Skeletal muscle tissue (tissue), 4 donors: ENCODE measurements around the gene BEGAIN. TPM values are rescaled to one million over a fixed set of nuclear protein-coding genes. Genes with fewer than 3 reads are reported as not detected.

Experiments used
- H3K27ac ChIP-seq: one replicate; pipeline ENCODE4 v1.7.0; 2013; ENCODE audit warnings: mild to moderate bottlenecking, low read depth, low read length, inconsistent platforms
- H3K27me3 ChIP-seq, 3 donors: one replicate each; pipeline ENCODE4 v1.7.0; 2013; ENCODE audit warnings: low read length in 3 of 3; ENCODE audit not compliant: control insufficient read depth in 3 of 3, insufficient read depth in 3 of 3
- H3K36me3 ChIP-seq, 3 donors: one replicate each; pipeline ENCODE4 v1.7.0; 2013; ENCODE audit warnings: low read length in 3 of 3; ENCODE audit not compliant: control insufficient read depth in 3 of 3, insufficient read depth in 3 of 3
- H3K4me1 ChIP-seq, 3 donors: one replicate each; pipeline ENCODE4 v1.7.0; 2013; ENCODE audit warnings: low read length in 3 of 3, mild to moderate bottlenecking in 3 of 3; ENCODE audit not compliant: control insufficient read depth in 3 of 3, insufficient read depth in 3 of 3
- H3K4me3 ChIP-seq, 3 donors: one replicate each; pipeline ENCODE4 v1.7.0; 2013; ENCODE audit warnings: low read length in 3 of 3
- H3K9ac ChIP-seq, 3 donors: one replicate each; pipeline ENCODE4 v1.7.0; 2013; ENCODE audit warnings: low read length in 3 of 3, mild to moderate bottlenecking in 3 of 3, moderate library complexity in 2 of 3, low read depth in 1 of 3
- H3K9me3 ChIP-seq, 3 donors: one replicate each; pipeline ENCODE4 v1.7.0; 2013; ENCODE audit warnings: low read length in 3 of 3; ENCODE audit not compliant: control insufficient read depth in 3 of 3
- total RNA-seq: library from RNA; depleted of rRNA; stranded (reverse); fragments of >200 nt; gene quantifications from one replicate; pipeline ENCODE4 v1.2.3, GENCODE V29; 2014
- donor health status: Osteomylitis.

The BEGAIN gene
- total RNA-seq, 1 donor from 2014 or later: 1.0 TPM

DNA sequence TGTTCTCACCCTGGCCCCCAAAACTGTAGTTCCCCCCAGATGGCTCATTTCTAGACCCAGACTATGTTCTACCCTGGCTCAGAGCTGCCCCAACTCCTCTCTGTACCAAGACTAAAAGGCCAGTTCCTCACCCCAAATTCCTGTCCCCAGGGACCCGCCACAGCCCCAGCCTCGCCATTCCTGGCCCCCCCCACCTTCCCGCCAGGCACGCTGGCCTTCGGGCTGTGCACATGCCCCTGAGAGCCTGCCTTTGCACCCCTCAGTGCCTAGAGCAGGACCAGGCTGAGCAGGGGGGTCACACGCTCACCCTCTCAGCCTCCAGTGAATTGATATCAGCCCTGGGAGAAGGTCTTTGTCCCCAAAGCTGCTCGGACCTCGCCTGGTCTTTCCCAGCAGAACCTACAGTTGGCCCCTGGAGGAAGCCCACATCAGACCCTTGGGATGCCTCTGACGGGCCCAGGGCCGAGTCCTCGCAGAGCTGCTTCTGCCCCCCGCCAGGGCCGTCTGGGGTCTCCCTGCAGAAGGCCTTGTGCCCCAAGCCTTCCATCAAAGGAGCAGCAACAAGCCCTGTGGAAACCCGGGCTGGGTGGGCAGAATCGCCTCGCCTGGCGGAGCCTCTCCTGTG, 32.4 kb downstream of the BEGAIN start:
- Histone ChIP-seq H3K9me3 (no peaks in the 10 kb centered on the region), H3K4me3 (no peak overlapping the region), H3K36me3 (no peaks in the 10 kb centered on the region), H3K4me1 (no peaks in the 10 kb centered on the region), H3K9ac (no peak overlapping the region), H3K27me3 (peaks cover 10 to 23% (median 17%) of the 10 kb centered on the region in 3 donors), H3K27ac (no peak overlapping the region)

DNA sequence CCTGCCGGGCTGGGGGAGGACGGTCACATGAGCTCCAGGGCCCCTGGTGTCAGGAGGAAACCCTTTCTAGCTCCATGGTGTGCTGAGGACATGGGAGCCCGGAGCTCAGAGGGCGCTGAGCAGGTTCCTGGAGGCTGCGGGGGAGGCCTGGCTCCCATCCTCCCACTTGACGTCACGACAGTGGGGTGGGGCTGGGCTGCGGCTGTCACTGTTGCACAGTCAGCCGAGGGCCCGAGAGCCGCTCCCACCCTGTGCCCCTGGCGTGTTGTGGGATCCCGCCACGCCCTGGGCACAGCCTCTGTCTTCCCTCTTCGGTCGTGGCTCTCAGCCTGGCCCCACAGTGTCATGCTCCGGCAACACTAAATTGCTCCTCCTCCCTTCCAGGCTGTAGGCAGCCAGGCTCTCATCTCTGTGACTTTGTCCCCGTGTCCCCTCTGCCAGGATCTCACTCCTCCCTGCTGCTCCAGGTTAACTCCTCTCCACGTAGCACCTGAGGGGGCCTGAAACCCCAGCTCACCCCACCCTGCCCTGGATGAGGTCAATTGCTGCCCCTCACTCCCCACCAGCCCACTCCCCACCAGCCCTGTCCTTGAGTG, 33.0 kb downstream of the BEGAIN start:
- H3K27ac ChIP-seq: no peak overlapping the region

DNA sequence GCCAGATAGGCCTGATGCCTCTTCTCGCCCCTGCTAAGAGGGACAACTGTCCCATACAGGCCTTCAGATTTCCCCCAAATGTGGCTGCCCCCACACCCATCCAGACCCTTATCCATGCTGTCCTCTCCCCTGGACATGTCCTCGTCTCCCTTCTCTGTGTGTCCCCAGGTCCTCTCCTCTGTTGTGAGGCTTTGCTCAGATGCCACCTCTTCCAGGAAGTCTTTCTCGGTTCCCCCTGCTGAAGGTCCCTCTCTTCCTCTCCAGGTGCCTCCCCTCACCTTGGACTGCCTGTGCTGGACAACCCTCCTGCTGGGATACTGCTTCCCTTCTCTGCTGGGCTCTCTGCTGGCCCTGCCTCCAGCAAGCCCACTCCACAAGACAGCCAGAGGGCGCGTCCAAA, 33.7 kb downstream of the BEGAIN start:
- no peak overlapping the region for H3K9ac ChIP-seq
- peaks cover 8 to 15% (median 14%) of the 10 kb centered on the region in 3 donors for H3K27me3 ChIP-seq
- no peaks in the 10 kb centered on the region for H3K36me3 ChIP-seq
- H3K27ac ChIP-seq: no peak overlapping the region
- H3K9me3 ChIP-seq: no peaks in the 10 kb centered on the region
- H3K4me3 ChIP-seq: no peak overlapping the region
- H3K4me1 ChIP-seq: no peaks in the 10 kb centered on the region

More for the DNA sequence above, 33.0 kb downstream of the BEGAIN start:
- H3K4me1 ChIP-seq: no peaks in the 10 kb centered on the region
- H3K9ac ChIP-seq: no peak overlapping the region
- no peaks in the 10 kb centered on the region for H3K9me3 ChIP-seq
- H3K27me3 ChIP-seq: peaks cover 10 to 18% (median 17%) of the 10 kb centered on the region in 3 donors
- H3K4me3 ChIP-seq: no peak overlapping the region
- no peaks in the 10 kb centered on the region for H3K36me3 ChIP-seq

DNA sequence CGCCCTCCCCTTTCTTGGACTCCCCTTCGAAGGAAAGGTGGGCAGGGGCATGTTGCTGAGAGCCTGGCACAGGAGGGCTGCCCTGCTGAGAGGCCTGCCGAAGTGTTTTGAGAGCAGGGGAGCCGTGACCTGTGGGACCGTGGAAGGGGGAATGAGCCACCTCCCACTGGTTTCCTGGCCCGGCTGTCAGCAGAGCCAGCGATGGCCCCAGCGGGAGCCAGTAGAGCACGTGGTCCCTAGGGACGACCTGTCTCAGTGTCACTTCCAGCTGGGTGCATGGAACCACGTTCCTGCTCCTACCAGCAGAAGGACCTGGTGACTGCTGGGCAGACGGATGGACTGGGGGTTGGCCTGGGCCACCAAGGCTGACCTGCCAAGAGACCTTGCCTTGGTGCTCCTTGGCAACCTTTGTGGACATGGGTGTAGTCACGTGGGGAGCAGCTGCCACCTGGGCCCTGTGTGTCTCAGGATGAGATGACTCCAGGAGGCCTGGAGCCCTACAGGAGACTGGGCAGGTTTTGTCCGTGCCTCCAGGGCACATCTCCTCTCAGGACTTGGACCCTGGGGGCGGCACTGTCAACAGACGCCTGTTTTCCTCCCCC, 34.6 kb downstream of the BEGAIN start:
- Histone ChIP-seq H3K36me3 (no peaks in the 10 kb centered on the region), H3K4me3 (no peak overlapping the region), H3K4me1 (peaks cover 0 to 4% (median under 1%) of the 10 kb centered on the region in 3 donors), H3K27ac (no peak overlapping the region), H3K9me3 (no peaks in the 10 kb centered on the region), H3K27me3 (peaks cover 3 to 9% (median 7%) of the 10 kb centered on the region in 3 donors), H3K9ac (no peak overlapping the region)

DNA sequence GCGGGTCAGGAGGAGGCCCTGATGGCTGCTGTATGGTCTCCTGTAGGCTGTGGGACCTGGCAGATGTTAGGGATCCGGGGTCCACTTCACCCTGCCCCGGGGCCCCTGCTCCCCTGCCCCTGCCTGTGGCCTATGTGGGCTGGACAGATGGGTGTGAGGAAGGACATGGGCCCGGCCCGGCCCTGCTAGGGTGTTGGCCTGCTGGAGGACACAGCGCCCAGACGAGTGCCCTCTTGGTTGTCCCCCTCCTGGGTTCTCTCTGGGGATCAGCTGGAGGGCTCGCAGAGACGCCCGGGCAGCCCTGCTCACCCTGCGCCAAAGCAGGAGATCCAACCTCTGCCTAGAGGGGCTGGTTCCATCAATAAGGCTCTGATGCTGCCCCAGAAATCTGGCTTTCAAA, 36.2 kb downstream of the BEGAIN start:
- Histone ChIP-seq H3K4me1 (peaks cover 2 to 16% (median 9%) of the 10 kb centered on the region in 3 donors), H3K9me3 (no peaks in the 10 kb centered on the region), H3K27ac (no peak overlapping the region), H3K27me3 (peaks cover 0 to 13% (median 7%) of the 10 kb centered on the region in 3 donors), H3K4me3 (no peak overlapping the region), H3K36me3 (no peaks in the 10 kb centered on the region), H3K9ac (no peak overlapping the region)

DNA sequence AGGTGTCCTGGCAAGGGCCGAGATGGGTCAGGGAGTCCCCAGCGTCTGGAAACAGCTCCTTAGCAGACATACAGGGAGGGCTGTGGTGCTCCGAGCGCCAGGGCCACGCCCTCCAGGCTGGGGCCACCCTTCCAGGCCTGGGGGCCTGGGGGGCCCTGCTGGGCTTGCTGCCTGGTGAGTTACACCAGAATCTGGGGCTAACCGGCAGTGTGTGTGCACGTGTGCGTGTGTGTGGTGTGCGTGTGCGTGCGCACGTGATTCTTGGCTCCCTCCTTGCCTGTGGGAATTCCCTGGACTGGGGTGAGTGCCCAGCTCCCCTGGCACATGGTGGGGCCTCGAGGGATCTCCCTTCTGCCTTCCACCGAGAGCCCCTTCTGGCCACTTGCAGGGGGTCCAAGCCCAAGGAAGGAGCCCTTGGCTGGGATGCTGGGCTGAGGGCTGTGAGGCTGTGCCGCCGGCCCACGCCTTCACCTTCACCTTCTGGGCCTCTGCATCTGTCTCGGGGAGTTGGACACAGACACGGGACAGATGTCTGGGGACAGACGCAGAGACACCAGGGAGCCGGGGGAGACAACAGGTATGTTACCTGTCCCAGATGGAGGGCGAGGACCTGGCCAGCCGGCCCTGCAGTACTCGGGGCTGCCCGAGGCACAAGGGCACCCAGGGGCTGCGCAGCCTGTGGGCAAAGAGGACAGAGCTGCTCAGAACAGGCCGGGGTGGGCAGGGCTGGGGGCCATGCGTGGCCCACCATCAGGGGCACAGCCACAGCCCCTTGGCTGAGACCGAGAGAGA, 37.2 kb downstream of the BEGAIN start:
- peaks cover 1 to 12% (median 4%) of the 10 kb centered on the region in 3 donors for H3K27me3 ChIP-seq
- H3K36me3 ChIP-seq: no peaks in the 10 kb centered on the region
- no peaks in the 10 kb centered on the region for H3K9me3 ChIP-seq
- H3K27ac ChIP-seq: no peak overlapping the region
- peaks cover 4 to 20% (median 9%) of the 10 kb centered on the region in 3 donors for H3K4me1 ChIP-seq
- no peak overlapping the region for H3K9ac ChIP-seq
- no peak overlapping the region for H3K4me3 ChIP-seq

DNA sequence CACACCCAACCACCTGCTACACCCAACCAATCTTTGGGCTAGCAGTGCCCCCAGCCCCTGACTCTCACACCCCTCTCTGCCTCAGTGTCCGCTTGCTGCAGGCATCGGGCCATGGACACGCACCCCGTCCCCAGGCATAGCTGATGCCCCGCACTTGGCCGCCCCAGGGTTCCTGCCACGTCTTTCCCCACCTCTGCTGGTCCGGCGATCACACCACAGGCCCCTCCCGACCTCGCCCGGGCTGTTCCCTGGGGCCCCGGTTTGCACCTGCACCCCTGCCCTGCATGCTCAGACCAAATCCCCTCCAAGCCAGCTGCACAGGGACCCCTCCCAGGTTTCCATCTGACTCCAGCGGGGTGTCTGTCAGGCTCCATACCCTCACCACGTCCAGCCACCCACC, 38.3 kb downstream of the BEGAIN start:
- H3K27me3 ChIP-seq: peaks cover 0 to 12% (median 4%) of the 10 kb centered on the region in 3 donors
- no peak overlapping the region for H3K27ac ChIP-seq

DNA sequence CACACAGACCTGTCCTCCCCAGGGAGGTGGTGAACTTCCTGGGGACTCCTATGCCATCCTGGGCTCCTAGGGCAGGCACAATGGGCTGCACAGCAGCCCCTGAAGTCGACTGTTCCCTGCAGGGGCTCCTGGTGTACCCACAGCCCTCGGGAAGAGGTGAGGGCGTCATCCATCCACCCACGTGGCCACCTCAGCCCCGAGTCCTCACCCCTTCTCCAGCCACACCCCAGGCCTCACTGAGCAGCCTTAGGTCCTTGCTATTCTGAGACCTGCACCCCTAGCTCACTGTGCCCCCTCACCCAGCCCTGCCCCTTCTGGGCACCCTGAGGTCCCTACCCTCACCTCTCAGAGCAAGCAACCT, 38.9 kb downstream of the BEGAIN start:
- Histone ChIP-seq H3K27me3 (peaks cover 0 to 12% (median 4%) of the 10 kb centered on the region in 3 donors), H3K9me3 (no peaks in the 10 kb centered on the region), H3K4me1 (peaks cover 4 to 20% (median 9%) of the 10 kb centered on the region in 3 donors), H3K36me3 (no peaks in the 10 kb centered on the region), H3K4me3 (no peak overlapping the region), H3K9ac (no peak overlapping the region), H3K27ac (no peak overlapping the region)

More for the DNA sequence above, 38.3 kb downstream of the BEGAIN start:
- Histone ChIP-seq H3K4me3 (no peak overlapping the region), H3K9me3 (no peaks in the 10 kb centered on the region), H3K4me1 (peaks cover 4 to 20% (median 9%) of the 10 kb centered on the region in 3 donors), H3K36me3 (no peaks in the 10 kb centered on the region), H3K9ac (no peak overlapping the region)

DNA sequence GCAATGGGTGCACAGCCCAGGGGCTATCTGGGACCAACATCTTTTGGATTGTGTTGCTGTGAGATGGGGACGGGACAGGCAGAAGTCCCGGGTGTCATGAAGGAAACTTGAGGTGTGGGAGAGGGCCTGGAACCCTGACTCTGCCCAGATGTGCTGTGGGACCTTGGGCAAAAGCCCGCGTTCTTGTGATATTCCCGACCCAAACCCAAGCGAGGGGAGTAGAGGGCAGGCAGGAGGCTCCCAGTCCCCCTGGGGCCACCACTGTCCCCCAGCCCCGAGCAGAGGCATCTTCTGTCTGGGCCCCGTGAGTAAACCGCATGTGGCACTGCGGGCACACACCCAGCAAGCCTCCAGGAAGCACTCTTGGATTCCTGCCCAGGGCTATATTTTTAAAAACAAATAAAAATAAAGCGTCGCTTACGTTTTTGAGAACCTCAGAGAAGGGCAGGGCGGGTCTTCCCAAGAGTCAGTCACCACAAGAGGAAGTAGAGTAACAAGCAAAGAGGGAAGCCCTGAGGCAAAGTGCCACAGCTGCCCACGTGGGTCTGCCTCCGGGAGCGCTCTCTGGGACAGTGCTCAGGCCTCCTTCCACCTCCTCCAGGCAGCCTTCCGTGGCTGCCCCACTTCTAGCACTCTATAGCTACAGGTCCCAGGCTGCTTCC, 39.5 kb downstream of the BEGAIN start:
- H3K4me3 ChIP-seq: no peak overlapping the region
- no peaks in the 10 kb centered on the region for H3K9me3 ChIP-seq
- peaks cover 0 to 11% (median 4%) of the 10 kb centered on the region in 3 donors for H3K27me3 ChIP-seq
- H3K27ac ChIP-seq: no peak overlapping the region
- H3K9ac ChIP-seq: no peak overlapping the region
- H3K36me3 ChIP-seq: no peaks in the 10 kb centered on the region
- peaks cover 4 to 20% (median 9%) of the 10 kb centered on the region in 3 donors for H3K4me1 ChIP-seq
